Uterus (tissue), 4 donors: ENCODE results near the gene VARS1. TPM values are rescaled to one million over a fixed set of nuclear protein-coding genes. Genes with fewer than 3 reads are reported as not detected.
A peak's percentile ranks its signal among the peaks of the same experiment; 100 is the strongest.
"Not testable (repeated sequence)": the region's sequence is repeated elsewhere in the genome, so short reads cannot be mapped to it uniquely, and the experiment has no call there.

Source experiments
- DNase-seq, 2 donors: peaks; one replicate each; pipeline ENCODE4 v3.0.0-alpha.2; 2019 to 2020
- H3K27ac ChIP-seq, 2 donors: fragments of 200-600 bp; sonication (generic); 1 replicate in 1 of 2; 2 replicates in 1 of 2; pipeline ENCODE4 v1.5.1; 2016 to 2018
- H3K27me3 ChIP-seq, 2 donors: fragments of 200-600 bp; sonication (generic); one replicate each; pipeline ENCODE4 v1.5.1; 2018 to 2019; ENCODE audit warnings: control low read depth in 1 of 2
- H3K36me3 ChIP-seq, 2 donors: fragments of 200-600 bp; sonication (generic); one replicate each; pipeline ENCODE4 v1.5.1; 2019; ENCODE audit warnings: control low read depth in 1 of 2
- H3K4me1 ChIP-seq, 2 donors: fragments of 200-600 bp; sonication (generic); one replicate each; pipeline ENCODE4 v1.5.1; 2018 to 2019; ENCODE audit warnings: control low read depth in 1 of 2
- H3K4me3 ChIP-seq, 2 donors: fragments of 200-600 bp; sonication (generic); 1 replicate in 1 of 2; 2 replicates in 1 of 2; pipeline ENCODE4 v1.5.1; 2018 to 2019; ENCODE audit warnings: mild to moderate bottlenecking in 1 of 2
- H3K9me3 ChIP-seq, 2 donors: fragments of 200-600 bp; sonication (generic); one replicate each; pipeline ENCODE4 v1.5.1; 2019; ENCODE audit warnings: control low read depth in 1 of 2
- CTCF ChIP-seq, 4 experiments: fragments of 200-600 bp in 2 of 4; fragments of 450-650 bp in 2 of 4; sonication (generic) in 2 of 4; IDR thresholded peaks; one replicate each; pipeline ENCODE4 v1.5.1; 2016 to 2019; ENCODE audit warnings: antibody characterized with exemption in 4 of 4, mild to moderate bottlenecking in 2 of 4, moderate library complexity in 1 of 4
- POLR2A ChIP-seq, 2 donors: fragments of 450-650 bp; IDR thresholded peaks; one replicate each; pipeline ENCODE4 v1.6.1; 2016; ENCODE audit warnings: antibody characterized with exemption in 2 of 2, mild to moderate bottlenecking in 1 of 2, moderate library complexity in 1 of 2
- intact Hi-C: fragments of 100-400 bp; cut with DNase I; formaldehyde crosslinking; loops from one replicate; pipeline ENCODE4 v1.15.1; 2023; ENCODE audit warnings: low total_unique reads
- total RNA-seq, 4 donors: library from RNA; depleted of rRNA in 3 of 4; stranded (reverse); fragments of >200 nt in 3 of 4; gene quantifications; one replicate each; pipeline versions ENCODE4 v1.1.0 to v1.2.4, GENCODE V29; 2014 to 2023
- donor health status: DM: yes; HTN: yes; CAD: no.

Gene VARS1
- total RNA-seq, 4 donors from 2014 or later = 35.6 to 118 (median 53.4) TPM

- peak; percentile 90 to 95 for DNase-seq
Observed at GRCh38 chr6:31826793-31827285, 31.3 kb upstream of the VARS1 start.

GRCh38 chr6:31825553-31825952 lies 30.0 kb upstream of the VARS1 start:
- intact Hi-C loops = no loop called here
- peaks cover 5 to 6% of the 10 kb centered on the region in 2 donors for H3K4me1 ChIP-seq
- H3K9me3 ChIP-seq = no peaks in the 10 kb centered on the region
- no peak for TF ChIP-seq POLR2A (IDR thresholded peaks at IDR 0.05)
- no peak for TF ChIP-seq CTCF (IDR thresholded peaks at IDR 0.05)
- DNase-seq = no peak
- no peaks in the 10 kb centered on the region for H3K36me3 ChIP-seq
- H3K27me3 ChIP-seq = no peaks in the 10 kb centered on the region
- no peak overlapping the region for H3K4me3 ChIP-seq
- peak overlapping the region; percentile 96 to 99 for H3K27ac ChIP-seq

More at GRCh38 chr6:31826793-31827285, 31.3 kb upstream of the VARS1 start:
- peak overlapping the region; percentile 96 to 99 for H3K27ac ChIP-seq
- peaks cover 5 to 13% of the 10 kb centered on the region in 2 donors for H3K4me1 ChIP-seq
- intact Hi-C loops = no loop called here
- no peaks in the 10 kb centered on the region for H3K27me3 ChIP-seq
- no peaks in the 10 kb centered on the region for H3K9me3 ChIP-seq
- no peaks in the 10 kb centered on the region for H3K36me3 ChIP-seq
- H3K4me3 ChIP-seq = peak overlapping the region; percentile 25 to 39
- TF ChIP-seq POLR2A (IDR thresholded peaks at IDR 0.05) = peak; percentile 37 to 88
- no peak for TF ChIP-seq CTCF (IDR thresholded peaks at IDR 0.05)

GRCh38 chr6:31823592-31824196 lies 28.1 kb upstream of the VARS1 start:
- H3K36me3 ChIP-seq, H3K4me3 ChIP-seq, H3K9me3 ChIP-seq, DNase-seq, intact Hi-C loops, H3K27me3 ChIP-seq: not testable (repeated sequence)
- Histone ChIP-seq H3K4me1 (peaks cover 5 to 12% of the 10 kb centered on the region in 2 donors), H3K27ac (peak overlapping the region; percentile 96 to 99)

- Histone ChIP-seq H3K27me3 (no peaks in the 10 kb centered on the region), H3K4me3 (peak overlapping the region; percentile 50 to 57), H3K4me1 (peaks cover 5 to 12% of the 10 kb centered on the region in 2 donors), H3K9me3 (no peaks in the 10 kb centered on the region), H3K36me3 (no peaks in the 10 kb centered on the region), H3K27ac (peak overlapping the region; percentile 96 to 99)
- peak; percentile 86 to 94 for DNase-seq
- intact Hi-C loops = no loop called here
- TF ChIP-seq CTCF (IDR thresholded peaks at IDR 0.05) = peak in 1 of 4 experiments; percentile 7
- peak; percentile 71 to 90 for TF ChIP-seq POLR2A (IDR thresholded peaks at IDR 0.05)
Observed at GRCh38 chr6:31822036-31822821, 26.7 kb upstream of the VARS1 start.

GRCh38 chr6:31821301-31822035 lies 25.9 kb upstream of the VARS1 start:
- peaks cover 5 to 12% of the 10 kb centered on the region in 2 donors for H3K4me1 ChIP-seq
- H3K36me3 ChIP-seq = no peaks in the 10 kb centered on the region
- no peaks in the 10 kb centered on the region for H3K27me3 ChIP-seq
- TF ChIP-seq POLR2A (IDR thresholded peaks at IDR 0.05) (peak; percentile 7 to 88), CTCF (IDR thresholded peaks at IDR 0.05) (no peak)
- intact Hi-C loops = no loop called here
- H3K9me3 ChIP-seq = no peaks in the 10 kb centered on the region
- peak overlapping the region; percentile 50 to 57 for H3K4me3 ChIP-seq
- H3K27ac ChIP-seq = peak overlapping the region; percentile 96 to 99
- DNase-seq = peak; percentile 71 to 72

- H3K4me1 ChIP-seq, H3K9me3 ChIP-seq, intact Hi-C loops, DNase-seq, H3K36me3 ChIP-seq, H3K27me3 ChIP-seq, H3K4me3 ChIP-seq: not testable (repeated sequence)
- H3K27ac ChIP-seq = peak overlapping the region; percentile 96 to 99
Observed at GRCh38 chr6:31820399-31820798, 24.8 kb upstream of the VARS1 start.
